NCI-H524 (cell line): ENCODE results near the gene GAK.

Experiments used
- DNase-seq, 2 experiments: peaks; one replicate each; lab custom pipeline; 2025; lab: John Stamatoyannopoulos, UW

Gene GAK

DNA sequence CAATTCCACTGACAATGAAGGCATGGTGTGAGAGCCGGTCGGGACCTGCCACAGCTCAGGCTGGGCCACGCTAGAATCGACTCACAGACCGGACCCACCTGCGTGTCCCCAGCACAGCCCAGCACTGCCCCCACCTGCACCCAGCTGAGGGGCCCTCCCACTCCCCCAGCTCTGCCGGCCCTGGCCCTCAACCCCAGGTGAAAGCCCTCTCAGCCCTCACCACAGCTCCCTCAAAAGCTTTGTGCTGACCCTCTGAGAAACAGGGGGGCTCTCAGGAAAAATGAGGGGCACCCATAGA lies 25.1 kb downstream of the GAK start:
- DNase-seq = no peak

- no peak for DNase-seq
These were observed 25.6 kb downstream of the GAK start for GRCh38 chr4:906339-907102.

- no peak for DNase-seq
These were observed 26.4 kb downstream of the GAK start for GRCh38 chr4:905485-906338.

GRCh38 chr4:903066-904046 lies 28.8 kb downstream of the GAK start:
- DNase-seq = no peak

DNA sequence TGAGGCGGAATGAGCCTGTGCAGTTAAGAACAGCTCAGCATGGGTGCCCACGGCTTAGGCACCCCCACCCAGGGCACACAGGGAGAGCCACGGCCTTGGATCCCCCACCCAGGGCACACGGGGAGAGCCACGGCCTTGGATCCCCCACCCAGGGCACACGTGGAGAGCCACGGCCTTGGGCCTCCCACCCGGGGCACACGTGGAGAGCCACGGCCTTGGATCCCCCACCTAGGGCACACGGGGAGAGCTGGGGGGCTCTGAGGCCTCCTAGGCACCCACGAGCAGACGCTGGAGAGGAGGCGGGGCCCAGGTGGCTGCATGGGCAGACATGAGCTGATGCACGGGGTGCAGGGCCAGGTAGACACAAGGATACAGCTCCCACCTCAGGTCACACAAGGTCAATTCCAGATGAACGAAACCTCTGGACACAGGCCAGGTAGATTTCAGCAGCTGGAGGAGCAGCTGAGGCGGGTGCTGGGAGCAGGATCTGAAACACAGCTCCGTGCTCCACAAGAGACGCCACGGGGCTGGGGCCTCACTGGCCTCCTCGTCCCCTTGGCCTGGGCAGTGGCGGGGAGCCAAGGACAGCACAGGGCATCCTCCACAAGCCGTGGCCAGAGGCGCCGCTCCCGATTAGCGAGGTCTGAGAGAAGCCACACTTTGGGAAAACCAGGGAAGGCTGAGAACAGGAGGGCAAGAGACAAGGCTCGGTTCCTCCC lies 30.8 kb downstream of the GAK start:
- DNase-seq = no peak

DNA sequence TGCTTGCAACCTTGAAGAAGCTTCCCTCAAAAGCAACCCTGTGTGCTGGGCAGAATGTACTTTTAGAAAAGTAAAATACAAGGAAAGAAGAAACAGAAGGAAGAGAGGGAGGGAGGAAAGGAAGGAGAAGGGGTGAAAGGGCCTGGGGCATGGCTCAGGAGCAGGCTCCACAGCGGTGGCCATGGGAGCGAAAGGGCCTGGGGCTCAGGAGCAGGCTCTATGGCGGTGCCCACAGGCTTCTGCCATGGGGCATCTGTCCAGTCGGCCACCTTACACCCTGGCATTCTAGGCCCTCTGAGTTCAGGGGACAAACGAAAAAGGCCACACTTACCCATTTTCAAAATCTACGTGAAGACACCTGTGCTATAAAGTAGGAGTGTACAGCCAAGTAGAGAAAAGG lies 31.4 kb downstream of the GAK start:
- no peak for DNase-seq

- DNase-seq = no peak
These were observed 32.0 kb downstream of the GAK start for GRCh38 chr4:900073-900472.

DNA sequence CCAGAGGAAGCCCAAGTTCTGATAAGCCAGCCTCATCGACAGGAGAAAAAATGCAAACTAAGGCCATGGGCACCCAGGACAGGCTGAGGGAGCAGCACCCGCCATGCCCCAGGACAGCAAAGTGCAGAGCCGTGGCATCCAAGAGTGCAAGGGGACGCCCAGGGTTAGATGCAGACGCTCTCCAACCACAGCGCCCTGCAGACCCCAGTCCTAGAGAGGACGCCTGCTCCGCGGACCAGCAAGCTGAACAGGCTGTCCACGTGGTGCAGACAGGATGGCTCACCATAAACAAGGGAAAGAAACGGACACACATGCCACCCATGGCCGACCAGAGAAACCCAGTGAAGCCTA lies 32.6 kb downstream of the GAK start:
- no peak for DNase-seq

DNA sequence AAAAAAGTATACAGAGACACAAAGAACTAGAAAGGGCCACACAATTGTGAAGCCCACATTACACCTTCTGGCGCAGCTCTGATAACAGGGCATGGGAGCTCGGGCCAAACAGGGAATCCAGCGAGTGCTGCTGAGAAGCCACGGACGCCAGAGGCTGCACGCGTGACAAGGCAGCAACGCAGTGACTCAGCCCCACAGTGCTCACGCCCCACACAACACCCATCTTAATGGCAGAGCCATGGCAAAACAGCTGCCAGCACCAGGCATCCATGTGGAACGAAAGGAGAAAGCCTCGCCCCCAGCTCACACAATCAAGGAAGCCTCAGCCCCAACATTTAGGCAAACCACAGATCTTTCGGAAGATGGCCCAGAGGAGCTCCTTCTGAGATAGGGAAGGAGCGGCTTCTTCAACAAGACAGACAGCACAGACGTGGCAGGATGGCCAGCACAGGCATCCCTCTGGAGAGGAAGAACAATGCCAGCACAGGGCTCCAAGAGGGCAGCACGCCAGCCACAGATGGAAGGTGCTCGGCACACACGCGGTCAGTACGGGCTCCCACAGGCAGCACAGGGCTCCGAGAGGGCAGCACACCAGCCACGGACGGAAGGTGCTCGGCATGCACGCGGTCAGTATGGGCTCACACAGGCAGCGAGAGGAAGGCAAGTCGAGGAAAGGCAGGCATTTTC lies 33.1 kb downstream of the GAK start:
- no peak for DNase-seq

DNA sequence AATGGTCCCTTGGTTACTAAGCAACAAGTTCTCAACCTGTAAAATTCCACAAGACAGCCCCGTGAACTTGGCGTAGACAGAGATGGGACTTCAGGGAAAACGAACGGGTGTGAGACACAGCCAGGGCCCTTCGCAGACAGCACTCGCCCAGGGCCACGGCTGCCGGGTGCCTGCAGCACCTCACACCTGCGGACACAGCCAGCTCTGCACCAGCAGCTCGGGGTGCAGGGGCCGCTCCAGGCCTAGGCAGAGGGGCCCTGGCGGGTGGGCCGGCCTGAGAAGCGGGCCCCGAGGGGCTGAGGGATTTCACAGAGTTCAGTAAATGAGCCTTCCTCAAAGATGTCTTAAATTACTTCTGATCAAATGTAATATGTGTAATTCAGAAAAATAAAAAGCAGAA lies 34.0 kb downstream of the GAK start:
- no peak for DNase-seq

GRCh38 chr4:896630-897029 lies 35.5 kb downstream of the GAK start:
- no peak for DNase-seq

GRCh38 chr4:896216-896615 lies 35.9 kb downstream of the GAK start:
- no peak for DNase-seq

- DNase-seq = no peak
These were observed 36.5 kb downstream of the GAK start for GRCh38 chr4:895596-895995.

GRCh38 chr4:893995-894705 lies 38.0 kb downstream of the GAK start:
- no peak for DNase-seq

DNA sequence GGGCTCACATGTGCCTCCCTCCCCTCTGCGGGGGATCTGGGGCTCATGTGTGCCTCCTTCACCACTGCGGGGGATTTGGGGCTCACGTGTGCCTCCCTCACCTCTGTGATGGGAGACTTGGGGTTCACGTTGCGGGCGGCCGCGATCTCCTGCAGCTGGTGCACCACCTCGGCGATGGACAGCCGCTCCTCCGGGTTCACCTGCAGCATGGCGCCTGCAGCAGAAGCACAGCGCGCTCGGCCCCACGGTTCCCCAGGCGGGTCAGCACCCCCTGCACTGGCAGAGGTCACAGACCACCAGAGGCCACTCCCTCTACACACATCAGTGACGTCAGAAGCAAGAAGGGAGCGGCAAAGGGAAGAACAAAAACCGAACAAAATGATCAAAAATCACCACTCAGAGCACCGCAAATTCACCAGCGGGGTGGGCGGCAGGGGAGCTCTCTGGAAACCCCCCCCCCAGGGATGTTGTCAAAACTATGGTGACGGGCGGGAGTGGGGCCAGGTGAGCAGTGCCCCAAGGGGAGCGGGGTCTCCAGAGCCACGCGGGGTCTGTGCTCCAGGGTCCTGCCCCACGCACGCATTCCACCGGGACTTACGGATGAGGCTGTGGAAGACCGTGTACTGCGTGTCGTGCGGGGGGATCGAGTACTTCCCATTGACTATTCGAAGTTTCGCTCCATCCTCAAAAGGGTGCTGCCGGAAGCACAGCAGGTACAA lies 38.7 kb downstream of the GAK start:
- no peak for DNase-seq

GRCh38 chr4:892780-893179 lies 39.3 kb downstream of the GAK start:
- DNase-seq = no peak

DNA sequence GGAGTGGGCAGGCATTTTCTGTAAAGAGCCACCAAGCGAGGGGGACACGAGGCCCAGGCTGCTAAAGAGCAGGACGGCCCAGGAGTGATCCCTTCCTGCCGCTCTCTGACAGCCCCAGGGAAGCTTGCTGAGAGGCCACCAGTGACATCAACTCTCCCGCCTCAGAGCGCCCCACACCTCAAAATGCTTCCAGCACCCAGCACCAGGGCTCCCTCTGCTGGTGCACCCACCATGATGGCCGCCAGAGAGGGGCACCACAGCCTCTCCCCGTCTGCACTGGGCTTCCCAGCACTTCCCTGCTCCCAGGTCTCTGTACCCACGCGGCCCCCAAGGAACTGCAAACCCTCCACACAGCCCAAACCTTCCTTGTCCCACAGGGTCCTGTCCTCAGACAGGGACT lies 40.4 kb downstream of the GAK start:
- DNase-seq = no peak

DNA sequence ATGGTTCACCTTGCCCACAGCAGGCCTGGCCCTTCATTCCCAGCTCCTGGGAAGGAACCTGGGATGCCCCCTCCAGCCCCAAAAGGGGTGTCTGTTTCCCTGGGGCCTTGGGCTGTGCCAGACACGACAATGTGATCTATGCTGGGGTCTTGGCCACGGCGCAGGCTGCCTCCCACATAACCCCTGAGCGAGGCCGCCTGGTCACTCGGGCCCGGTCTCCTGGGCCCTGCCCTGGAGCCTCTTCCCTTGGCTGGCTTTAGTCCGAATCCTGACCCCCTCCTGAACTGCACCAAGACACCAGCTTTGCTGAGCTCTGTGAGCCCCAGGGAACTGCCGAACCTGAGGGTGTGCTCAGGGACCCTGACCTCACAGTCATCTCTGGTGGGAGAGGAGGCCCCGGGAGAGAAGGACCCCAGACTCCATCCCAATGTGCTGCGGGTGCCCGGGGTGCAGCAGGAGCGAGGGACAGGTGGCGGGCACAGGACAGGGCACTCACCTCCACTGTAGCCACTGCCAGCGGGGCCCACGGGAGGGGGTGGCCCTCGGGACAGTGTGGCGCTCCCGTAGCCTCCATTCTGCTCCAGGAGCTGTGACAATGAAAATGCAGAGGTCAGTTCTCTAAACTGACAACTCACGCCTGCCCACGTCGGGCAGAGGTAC lies 42.0 kb downstream of the GAK start:
- DNase-seq = no peak

GRCh38 chr4:889516-889915 lies 42.6 kb downstream of the GAK start:
- DNase-seq = no peak
